H1 (cell line): ENCODE results near the gene RAP2B.

Experiments
- CBX8 ChIP-seq: fragments of 300-800, 300-1000 bp; sonication (generic); IDR thresholded peaks from 2 replicates; pipeline ENCODE4 v1.7.1; 2016; ENCODE audit warnings: low read depth, low read length, borderline replicate concordance
- CREB1 ChIP-seq: IDR thresholded peaks from 2 replicates; pipeline ENCODE4 v1.6.1; 2012; ENCODE audit warnings: inconsistent platforms
- EP300 ChIP-seq, 2 experiments: IDR thresholded peaks; 1 replicate in 1 of 2; 2 replicates in 1 of 2; pipeline ENCODE4 v1.6.1; 2011 to 2012; ENCODE audit warnings: low read depth in 2 of 2, low read length in 2 of 2, mild to moderate bottlenecking in 2 of 2, borderline replicate concordance in 1 of 2, inconsistent platforms in 1 of 2, moderate library complexity in 1 of 2
- EZH2 ChIP-seq: fragments of 200-600 bp; sonication (generic); IDR thresholded peaks from 2 replicates; pipeline ENCODE4 v1.7.1; 2012; ENCODE audit warnings: low read depth, mild to moderate bottlenecking, moderate library complexity, low read length, inconsistent platforms; ENCODE audit not compliant: severe bottlenecking
- GABPA ChIP-seq: IDR thresholded peaks from 2 replicates; pipeline ENCODE4 v1.6.1; 2011; ENCODE audit warnings: mild to moderate bottlenecking, low read length, moderate library complexity, borderline replicate concordance; ENCODE audit not compliant: insufficient read depth
- HDAC6 ChIP-seq: IDR thresholded peaks from one replicate; pipeline ENCODE4 v1.7.1; 2012; ENCODE audit warnings: low read depth, mild to moderate bottlenecking, inconsistent platforms, low read length, moderate library complexity
- KDM5A ChIP-seq: fragments of 200-600 bp; IDR thresholded peaks from 2 replicates; pipeline ENCODE4 v1.7.1; 2012; ENCODE audit warnings: mild to moderate bottlenecking, low read length, inconsistent platforms, mixed read lengths
- POLR2A ChIP-seq, 2 experiments: IDR thresholded peaks; 1 replicate in 1 of 2; 2 replicates in 1 of 2; pipeline ENCODE4 v1.6.1; 2011; ENCODE audit warnings: low read depth in 2 of 2, low read length in 2 of 2, mild to moderate bottlenecking in 2 of 2; ENCODE audit errors: control extremely low read depth in 1 of 2
- RAD21 ChIP-seq, 2 experiments: IDR thresholded peaks in 1 of 2; conservative IDR thresholded peaks in 1 of 2; 2 replicates each; pipeline ENCODE4 v1.6.1; 2011; ENCODE audit warnings: low read depth in 2 of 2, low read length in 2 of 2, improper control_type of control experiment in 1 of 2, inconsistent platforms in 1 of 2, mild to moderate bottlenecking in 1 of 2, moderate library complexity in 1 of 2
- TAF1 ChIP-seq: IDR thresholded peaks from 2 replicates; pipeline ENCODE4 v1.6.1; 2011; ENCODE audit warnings: mild to moderate bottlenecking, low read depth, low read length
- ZNF274 ChIP-seq: IDR thresholded peaks from 2 replicates; pipeline ENCODE4 v1.7.0; 2012; ENCODE audit warnings: low read length, borderline replicate concordance; ENCODE audit errors: extremely low read depth
- TF ChIP-seq, protein P1 (sequence below): IDR thresholded peaks from 2 replicates; pipeline ENCODE4 v1.6.1; 2012; ENCODE audit warnings: inconsistent platforms
- TF ChIP-seq, protein P2 (sequence below), 3 experiments: IDR thresholded peaks; 1 replicate in 2 of 3; 2 replicates in 1 of 3; pipeline versions ENCODE4 v1.5.1 to v1.6.1; 2011; ENCODE audit warnings: low read length in 3 of 3, mild to moderate bottlenecking in 3 of 3, inconsistent platforms in 2 of 3, low read depth in 1 of 3, moderate library complexity in 1 of 3; ENCODE audit not compliant: insufficient read depth in 1 of 3; ENCODE audit errors: control extremely low read depth in 1 of 3

DNA sequence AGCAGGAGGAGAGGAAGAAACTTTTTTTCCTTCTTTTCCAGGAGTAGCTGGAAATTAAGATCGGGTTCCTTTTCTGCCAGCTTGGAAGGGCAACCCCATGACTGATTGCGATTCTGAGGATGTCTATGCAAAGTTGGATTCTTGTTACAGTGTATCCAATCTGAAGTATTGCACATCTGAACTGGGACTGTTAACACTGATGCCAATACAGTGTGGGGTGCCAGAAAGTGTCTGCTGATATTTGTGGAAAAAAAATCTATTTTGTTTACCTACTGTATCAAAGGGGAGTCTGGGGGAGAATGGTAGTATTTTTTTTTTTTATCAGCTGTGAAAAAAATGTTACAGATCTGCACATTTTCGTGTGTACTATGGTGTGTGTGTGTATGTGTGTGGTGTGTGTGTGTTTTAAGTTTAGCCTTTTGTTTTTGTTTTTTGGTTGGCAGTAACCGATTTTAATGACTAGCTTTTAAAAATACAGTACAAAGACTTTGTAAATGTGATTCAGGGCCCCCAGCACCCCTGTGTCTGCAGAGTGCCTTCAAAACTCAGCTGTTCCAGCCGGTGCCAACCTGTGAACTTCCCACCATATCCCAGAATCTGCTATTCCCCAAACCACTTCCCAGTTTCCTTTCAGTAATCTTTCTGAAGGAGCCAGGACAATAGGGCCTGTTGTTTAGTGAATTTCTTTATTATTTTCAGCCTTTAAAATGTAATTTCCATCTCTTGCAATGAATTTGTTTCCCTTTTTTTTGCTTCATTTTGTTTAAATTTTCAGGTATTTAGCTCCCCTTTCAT is 1.9 kb downstream of the RAP2B start:
- no peak for TF ChIP-seq POLR2A (IDR thresholded peaks at IDR 0.05; ENCODE audit: control extremely low read depth in 1 of 2, low read depth in 2 of 2, low read length in 2 of 2)
- no peak for TF ChIP-seq EP300 (IDR thresholded peaks at IDR 0.05; ENCODE audit: borderline replicate concordance in 1 of 2, low read depth in 2 of 2, low read length in 2 of 2)
- no peak for TF ChIP-seq EZH2
- TF ChIP-seq CREB1: no peak
- TF ChIP-seq, protein P1, sequence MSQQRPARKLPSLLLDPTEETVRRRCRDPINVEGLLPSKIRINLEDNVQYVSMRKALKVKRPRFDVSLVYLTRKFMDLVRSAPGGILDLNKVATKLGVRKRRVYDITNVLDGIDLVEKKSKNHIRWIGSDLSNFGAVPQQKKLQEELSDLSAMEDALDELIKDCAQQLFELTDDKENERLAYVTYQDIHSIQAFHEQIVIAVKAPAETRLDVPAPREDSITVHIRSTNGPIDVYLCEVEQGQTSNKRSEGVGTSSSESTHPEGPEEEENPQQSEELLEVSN: no peak
- TF ChIP-seq ZNF274: no peak
- TF ChIP-seq, protein P2, sequence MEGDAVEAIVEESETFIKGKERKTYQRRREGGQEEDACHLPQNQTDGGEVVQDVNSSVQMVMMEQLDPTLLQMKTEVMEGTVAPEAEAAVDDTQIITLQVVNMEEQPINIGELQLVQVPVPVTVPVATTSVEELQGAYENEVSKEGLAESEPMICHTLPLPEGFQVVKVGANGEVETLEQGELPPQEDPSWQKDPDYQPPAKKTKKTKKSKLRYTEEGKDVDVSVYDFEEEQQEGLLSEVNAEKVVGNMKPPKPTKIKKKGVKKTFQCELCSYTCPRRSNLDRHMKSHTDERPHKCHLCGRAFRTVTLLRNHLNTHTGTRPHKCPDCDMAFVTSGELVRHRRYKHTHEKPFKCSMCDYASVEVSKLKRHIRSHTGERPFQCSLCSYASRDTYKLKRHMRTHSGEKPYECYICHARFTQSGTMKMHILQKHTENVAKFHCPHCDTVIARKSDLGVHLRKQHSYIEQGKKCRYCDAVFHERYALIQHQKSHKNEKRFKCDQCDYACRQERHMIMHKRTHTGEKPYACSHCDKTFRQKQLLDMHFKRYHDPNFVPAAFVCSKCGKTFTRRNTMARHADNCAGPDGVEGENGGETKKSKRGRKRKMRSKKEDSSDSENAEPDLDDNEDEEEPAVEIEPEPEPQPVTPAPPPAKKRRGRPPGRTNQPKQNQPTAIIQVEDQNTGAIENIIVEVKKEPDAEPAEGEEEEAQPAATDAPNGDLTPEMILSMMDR (IDR thresholded peaks at IDR 0.05; ENCODE audit: control extremely low read depth in 1 of 3, insufficient read depth in 1 of 3, low read depth in 1 of 3, low read length in 3 of 3): no peak
- no peak for TF ChIP-seq HDAC6
- TF ChIP-seq TAF1: no peak
- TF ChIP-seq KDM5A: no peak
- TF ChIP-seq GABPA: no peak
- TF ChIP-seq CBX8: no peak
- TF ChIP-seq RAD21 (IDR thresholded peaks at IDR 0.05 in 1 of 2, conservative IDR thresholded peaks at IDR 0.05 in 1 of 2; ENCODE audit: low read depth in 2 of 2, low read length in 2 of 2): no peak
